Progenitor cell of endocrine pancreas (in vitro differentiated cells): ENCODE data around the gene IL17D. TPM values are rescaled to one million over a fixed set of nuclear protein-coding genes. Genes with fewer than 3 reads are reported as not detected.

Experiments used
- DNase-seq: peaks from one replicate; pipeline ENCODE4 v3.0.0; 2021; ENCODE audit warnings: low spot score; ENCODE audit not compliant: unreplicated experiment
- H3K27ac Mint-ChIP-seq: 2 replicates; pipeline ENCODE4 v1.8.0; 2021; ENCODE audit warnings: mild to moderate bottlenecking, moderate library complexity, mixed read lengths
- H3K27me3 Mint-ChIP-seq: 2 replicates; pipeline ENCODE4 v1.8.0; 2021; ENCODE audit warnings: mixed read lengths
- H3K36me3 Mint-ChIP-seq: 2 replicates; pipeline ENCODE4 v1.8.0; 2022; ENCODE audit warnings: mixed read lengths; ENCODE audit not compliant: insufficient read depth
- H3K4me1 Mint-ChIP-seq: 2 replicates; pipeline ENCODE4 v1.8.0; 2021; ENCODE audit warnings: low read depth, mixed read lengths
- H3K4me3 Mint-ChIP-seq: 2 replicates; pipeline ENCODE4 v1.8.0; 2021; ENCODE audit warnings: low read depth, mild to moderate bottlenecking, moderate library complexity, mixed read lengths
- H3K9me3 Mint-ChIP-seq: 2 replicates; pipeline ENCODE4 v1.8.0; 2021; ENCODE audit warnings: low read depth, mixed read lengths
- total RNA-seq: library from RNA; stranded (reverse); gene quantifications from 2 replicates; pipeline ENCODE4 v1.2.1, GENCODE V29; 2021
- TF ChIP-seq, protein P1 (sequence below): fragments of 200-600 bp; sonication (generic); IDR thresholded peaks from one replicate; pipeline ENCODE4 v1.5.0; 2021; ENCODE audit warnings: antibody characterized with exemption, mild to moderate bottlenecking; ENCODE audit not compliant: unreplicated experiment

Gene IL17D
- total RNA-seq, 1 donor from 2014 or later, result 6.4 TPM

DNA sequence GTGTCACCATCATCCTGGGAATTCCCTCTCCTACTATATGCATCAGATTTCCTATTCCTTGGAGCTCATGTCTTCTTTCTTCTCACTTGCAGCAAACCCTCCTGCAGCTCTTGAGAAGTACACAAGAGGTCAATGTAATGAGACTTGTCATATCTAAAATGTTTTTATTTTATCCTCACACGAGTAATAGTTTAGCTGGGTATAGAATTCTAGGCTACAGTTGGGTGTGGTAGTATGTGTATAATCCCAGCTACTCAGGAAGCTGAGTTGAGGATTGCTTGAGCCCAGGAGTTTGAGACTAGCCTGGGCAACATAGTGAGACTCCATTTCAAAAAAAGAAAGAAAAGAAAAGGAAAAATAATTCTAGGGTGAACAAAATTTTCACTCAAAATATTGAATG lies 45.9 kb downstream of the IL17D start:
- Mint-ChIP-seq H3K4me1 (no peaks in the 10 kb centered on the region), H3K27ac (no peak overlapping the region), H3K9me3 (peaks cover 58% of the 10 kb centered on the region), H3K27me3 (no peaks in the 10 kb centered on the region), H3K36me3 (peaks cover 46% of the 10 kb centered on the region), H3K4me3 (no peak overlapping the region)
- DNase-seq, result no peak
- TF ChIP-seq, protein P1, sequence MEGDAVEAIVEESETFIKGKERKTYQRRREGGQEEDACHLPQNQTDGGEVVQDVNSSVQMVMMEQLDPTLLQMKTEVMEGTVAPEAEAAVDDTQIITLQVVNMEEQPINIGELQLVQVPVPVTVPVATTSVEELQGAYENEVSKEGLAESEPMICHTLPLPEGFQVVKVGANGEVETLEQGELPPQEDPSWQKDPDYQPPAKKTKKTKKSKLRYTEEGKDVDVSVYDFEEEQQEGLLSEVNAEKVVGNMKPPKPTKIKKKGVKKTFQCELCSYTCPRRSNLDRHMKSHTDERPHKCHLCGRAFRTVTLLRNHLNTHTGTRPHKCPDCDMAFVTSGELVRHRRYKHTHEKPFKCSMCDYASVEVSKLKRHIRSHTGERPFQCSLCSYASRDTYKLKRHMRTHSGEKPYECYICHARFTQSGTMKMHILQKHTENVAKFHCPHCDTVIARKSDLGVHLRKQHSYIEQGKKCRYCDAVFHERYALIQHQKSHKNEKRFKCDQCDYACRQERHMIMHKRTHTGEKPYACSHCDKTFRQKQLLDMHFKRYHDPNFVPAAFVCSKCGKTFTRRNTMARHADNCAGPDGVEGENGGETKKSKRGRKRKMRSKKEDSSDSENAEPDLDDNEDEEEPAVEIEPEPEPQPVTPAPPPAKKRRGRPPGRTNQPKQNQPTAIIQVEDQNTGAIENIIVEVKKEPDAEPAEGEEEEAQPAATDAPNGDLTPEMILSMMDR, result no peak

DNA sequence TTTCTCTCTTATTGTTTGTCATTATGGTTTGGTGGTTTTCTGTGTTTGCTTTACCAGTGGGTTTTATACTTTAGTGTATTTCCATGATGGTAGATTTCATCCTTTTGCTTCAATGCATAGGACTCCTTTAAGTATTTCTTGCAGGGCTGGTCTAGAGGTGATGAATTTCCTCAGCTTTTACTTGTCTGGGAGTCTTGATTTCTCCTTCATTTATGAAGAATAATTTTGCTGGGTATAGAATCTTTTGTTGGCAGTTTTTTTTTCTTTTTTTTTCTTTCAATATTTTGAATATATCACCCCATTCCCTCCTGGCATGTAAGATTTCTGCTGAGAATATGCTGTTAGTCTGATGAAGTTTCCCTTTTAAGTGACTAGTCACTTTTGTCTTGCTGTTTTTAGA lies 50.5 kb downstream of the IL17D start:
- Mint-ChIP-seq H3K4me1 (no peaks in the 10 kb centered on the region), H3K9me3 (peaks cover 58% of the 10 kb centered on the region), H3K4me3 (no peak overlapping the region)

DNA sequence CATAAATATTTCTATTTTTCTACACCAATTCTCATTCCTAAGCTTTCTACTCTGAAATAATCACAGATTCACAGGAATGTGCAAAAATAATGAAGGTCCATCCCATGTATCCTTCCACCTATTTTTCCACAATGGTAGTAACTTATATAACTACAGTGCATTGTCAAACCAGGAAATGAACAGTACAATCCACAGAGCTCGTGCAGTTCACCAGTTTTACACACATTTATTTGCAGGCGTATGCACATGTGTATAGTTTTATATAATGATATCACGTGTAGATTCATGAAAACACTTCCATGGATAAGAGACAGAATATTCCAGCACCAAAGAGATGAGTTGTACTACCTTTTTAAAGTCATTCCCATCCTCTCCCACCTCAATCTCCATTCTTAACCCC lies 57.4 kb downstream of the IL17D start:
- Mint-ChIP-seq H3K27me3 (no peaks in the 10 kb centered on the region), H3K9me3 (peaks cover 14% of the 10 kb centered on the region), H3K4me1 (no peaks in the 10 kb centered on the region), H3K36me3 (peaks cover 20% of the 10 kb centered on the region), H3K4me3 (no peak overlapping the region), H3K27ac (no peak overlapping the region)
- TF ChIP-seq, protein P1, result no peak
- no peak for DNase-seq

More for the DNA sequence above, 50.5 kb downstream of the IL17D start:
- Mint-ChIP-seq H3K27ac (no peak overlapping the region), H3K36me3 (peaks cover 55% of the 10 kb centered on the region), H3K27me3 (no peaks in the 10 kb centered on the region)
- DNase-seq, result no peak
- TF ChIP-seq, protein P1, result no peak

DNA sequence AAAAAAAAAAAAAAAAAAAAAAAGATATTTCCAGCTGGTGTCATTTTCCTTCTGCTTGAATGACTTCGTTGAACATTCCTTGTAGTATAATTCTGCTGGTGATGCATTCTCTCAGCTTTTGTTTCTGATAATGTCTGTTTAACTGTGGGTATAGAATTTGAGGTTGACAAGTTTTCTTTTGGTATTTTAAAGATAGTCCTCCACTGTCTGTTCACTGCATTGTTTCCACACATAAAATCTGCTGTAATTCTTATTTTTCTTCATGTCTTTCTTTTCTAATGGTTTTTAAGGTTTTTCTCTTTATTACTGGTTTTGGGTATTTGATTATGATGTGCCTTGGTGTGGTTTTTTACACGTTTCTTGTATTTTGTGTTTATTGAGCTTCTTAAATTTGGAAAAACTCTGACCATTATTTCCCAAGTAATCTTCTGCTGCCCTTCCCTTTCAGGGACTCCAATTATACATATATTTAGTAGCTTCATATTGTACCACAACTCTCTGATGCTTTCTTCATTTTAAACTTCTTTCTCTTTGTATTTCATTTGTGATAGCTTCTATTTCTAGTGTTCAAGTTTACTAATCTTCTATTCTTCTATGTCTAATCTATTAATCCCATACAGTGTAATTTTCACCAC lies 63.9 kb downstream of the IL17D start:
- TF ChIP-seq, protein P1, result no peak
- Mint-ChIP-seq H3K27me3 (no peaks in the 10 kb centered on the region), H3K9me3 (peaks cover 29% of the 10 kb centered on the region), H3K4me3 (no peak overlapping the region), H3K4me1 (peaks cover 3% of the 10 kb centered on the region), H3K27ac (no peak overlapping the region), H3K36me3 (peaks cover 36% of the 10 kb centered on the region)
- DNase-seq, result no peak

DNA sequence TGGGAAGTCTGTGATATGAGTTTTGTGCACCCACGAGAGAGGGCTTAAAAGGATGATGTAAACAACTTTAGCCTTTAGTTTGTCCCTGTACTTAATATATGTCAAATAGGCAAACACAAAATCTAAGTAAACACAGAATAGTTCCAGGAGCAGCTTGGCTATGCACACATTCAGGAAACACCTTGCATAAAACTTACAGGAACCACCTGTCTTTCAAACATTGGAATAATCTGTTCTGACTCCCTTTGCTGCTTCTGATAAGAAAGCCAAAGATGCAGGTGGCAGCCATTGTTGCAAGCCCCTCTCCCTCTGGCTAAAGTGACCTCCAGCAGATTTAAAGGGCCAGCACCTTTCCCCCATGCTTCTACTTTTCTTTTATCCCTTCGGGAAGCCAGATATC lies 65.6 kb downstream of the IL17D start:
- TF ChIP-seq, protein P1, result no peak
- no peak overlapping the region for H3K4me3 Mint-ChIP-seq
- no peak for DNase-seq
- H3K27me3 Mint-ChIP-seq, result no peaks in the 10 kb centered on the region
- H3K9me3 Mint-ChIP-seq, result peaks cover 29% of the 10 kb centered on the region
- H3K36me3 Mint-ChIP-seq, result peaks cover 36% of the 10 kb centered on the region
- peaks cover 11% of the 10 kb centered on the region for H3K4me1 Mint-ChIP-seq
- H3K27ac Mint-ChIP-seq, result peak overlapping the region; percentile 76
